Thoracic aorta (tissue), 2 donors: ENCODE results near the gene CDKL1. TPM values are rescaled to one million over a fixed set of nuclear protein-coding genes. Genes with fewer than 3 reads are reported as not detected.
A peak's percentile ranks its signal among the peaks of the same experiment; 100 is the strongest.

Experiments used
- ATAC-seq: fragments of 150-250 bp; one replicate; pipeline ENCODE4 v1.8.0; 2017; ENCODE audit warnings: low read depth; ENCODE audit not compliant: insufficient number of reproducible peaks, low FRiP score
- DNase-seq: peaks from one replicate; pipeline ENCODE4 v3.0.0-alpha.2; 2020; ENCODE audit warnings: low spot score
- H3K27ac ChIP-seq, 2 donors: fragments of 200-600 bp; sonication (generic); 1 replicate in 1 of 2; 2 replicates in 1 of 2; pipeline ENCODE4 v1.5.1; 2016; ENCODE audit warnings: mild to moderate bottlenecking in 2 of 2, moderate library complexity in 2 of 2
- H3K27me3 ChIP-seq: fragments of 200-600 bp; sonication (generic); replicated peaks from 2 replicates; pipeline ENCODE4 v1.6.0; 2016; ENCODE audit warnings: mild to moderate bottlenecking; ENCODE audit not compliant: insufficient read depth
- H3K36me3 ChIP-seq: fragments of 200-600 bp; sonication (generic); one replicate; pipeline ENCODE4 v1.5.1; 2016
- H3K4me1 ChIP-seq, 2 donors: fragments of 200-600 bp; sonication (generic); 1 replicate in 1 of 2; 2 replicates in 1 of 2; pipeline versions ENCODE4 v1.5.1 to v1.6.0; 2016; ENCODE audit warnings: low read depth in 2 of 2, mild to moderate bottlenecking in 1 of 2; ENCODE audit not compliant: control insufficient read depth in 1 of 2
- H3K4me3 ChIP-seq: fragments of 200-600 bp; sonication (generic); 2 replicates; pipeline ENCODE4 v1.5.1; 2016; ENCODE audit warnings: mild to moderate bottlenecking
- H3K9me3 ChIP-seq: fragments of 200-600 bp; sonication (generic); 2 replicates; pipeline ENCODE4 v1.5.1; 2016
- CTCF ChIP-seq: fragments of 200-600 bp; sonication (generic); IDR thresholded peaks from one replicate; pipeline ENCODE4 v1.5.1; 2019; ENCODE audit warnings: antibody characterized with exemption
- total RNA-seq, 2 donors: library from RNA; depleted of rRNA; stranded (reverse); fragments of >200 nt; gene quantifications; one replicate each; pipeline versions ENCODE4 v1.1.0 to v1.2.3, GENCODE V29; 2016

The CDKL1 gene
- total RNA-seq, 2 donors from 2014 or later, result 2.8 to 8.1 TPM

DNA sequence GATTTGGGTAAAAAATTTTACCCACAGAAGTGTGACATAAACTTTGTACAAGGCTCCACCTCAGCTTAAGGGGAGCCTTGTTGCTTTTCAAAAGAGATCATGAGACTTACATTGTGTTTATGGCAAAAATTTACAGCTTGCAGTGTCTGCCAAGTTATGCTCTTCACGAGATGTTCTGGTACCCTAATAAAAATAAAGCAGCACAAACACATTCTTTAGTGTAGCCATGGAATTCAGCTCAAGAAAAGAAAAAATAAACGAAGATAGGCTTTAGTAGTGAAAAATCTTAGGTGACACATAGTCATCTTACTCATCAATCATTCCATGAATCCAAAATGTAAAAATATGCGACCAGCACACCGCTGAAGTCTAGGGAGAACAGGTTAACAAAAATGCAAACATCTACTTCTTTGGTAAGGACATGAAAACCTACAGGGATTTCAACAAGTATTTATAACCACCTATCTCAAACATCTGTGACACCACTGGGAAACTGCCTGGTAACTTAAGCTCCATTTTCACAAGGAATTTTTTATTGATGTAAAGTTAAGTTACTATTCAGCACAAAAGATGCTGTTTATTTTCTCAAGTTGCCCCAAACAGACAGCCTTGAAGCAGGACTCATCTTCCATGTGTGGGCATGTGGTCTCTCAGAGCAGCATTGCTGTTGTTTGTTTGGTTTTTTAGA is 51.7 kb downstream of the CDKL1 start:
- H3K27ac ChIP-seq, result no peak overlapping the region
- no peaks in the 10 kb centered on the region for H3K27me3 ChIP-seq
- peaks cover 5 to 16% of the 10 kb centered on the region in 2 donors for H3K4me1 ChIP-seq
- ATAC-seq (no peak), DNase-seq (no peak)
- TF ChIP-seq CTCF, result no peak
- no peak overlapping the region for H3K4me3 ChIP-seq
- no peaks in the 10 kb centered on the region for H3K9me3 ChIP-seq
- H3K36me3 ChIP-seq, result no peaks in the 10 kb centered on the region

GRCh38 chr14:50344116-50344775 is 52.4 kb downstream of the CDKL1 start:
- DNase-seq (no peak), ATAC-seq (no peak)
- H3K4me3 ChIP-seq, result no peak overlapping the region
- no peaks in the 10 kb centered on the region for H3K27me3 ChIP-seq
- TF ChIP-seq CTCF, result no peak
- H3K9me3 ChIP-seq, result no peaks in the 10 kb centered on the region
- H3K4me1 ChIP-seq, result peaks cover 5 to 16% of the 10 kb centered on the region in 2 donors
- no peak overlapping the region for H3K27ac ChIP-seq
- H3K36me3 ChIP-seq, result no peaks in the 10 kb centered on the region

GRCh38 chr14:50343434-50343833 is 53.2 kb downstream of the CDKL1 start:
- no peak overlapping the region for H3K27ac ChIP-seq
- H3K4me1 ChIP-seq, result peaks cover 5 to 16% of the 10 kb centered on the region in 2 donors

DNA sequence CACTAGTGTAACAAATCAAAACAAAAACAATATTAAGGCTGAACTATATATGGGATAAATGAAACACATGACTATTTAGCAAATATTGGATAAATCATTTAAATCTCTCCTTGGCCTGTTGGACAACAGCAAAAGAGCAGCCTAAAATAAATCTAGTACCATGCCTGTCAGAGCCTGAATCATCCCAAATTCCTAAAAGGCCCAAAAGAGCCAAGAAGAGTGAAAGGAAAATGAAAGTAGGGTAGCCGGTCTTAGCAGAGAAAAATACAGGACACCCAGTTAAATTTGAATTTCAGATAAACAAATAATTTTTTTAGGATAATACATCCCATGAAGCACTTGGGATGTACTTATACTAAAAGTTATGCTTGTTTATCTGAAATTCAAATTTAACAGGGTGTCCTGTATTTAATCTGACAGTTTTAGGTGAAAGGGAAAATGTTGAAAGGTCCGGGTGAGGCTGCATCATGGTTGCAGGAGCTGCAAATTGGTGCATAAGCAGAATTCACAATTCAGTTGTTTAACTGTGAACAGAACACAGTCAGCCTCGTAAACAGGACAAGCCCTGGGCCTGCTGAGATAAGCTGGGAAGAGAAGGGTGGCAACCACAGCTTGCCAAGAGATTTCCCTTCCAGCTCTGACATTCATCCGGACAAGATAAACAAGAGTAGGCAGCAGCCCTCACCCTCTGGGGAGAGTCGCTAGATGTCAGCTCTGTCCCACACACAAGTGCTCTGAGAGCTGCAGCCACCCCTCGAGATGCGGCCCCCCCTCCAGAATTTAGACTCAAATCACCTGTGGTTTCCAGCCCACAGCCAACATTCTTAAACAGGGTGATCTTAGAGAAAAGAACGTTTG is 54.2 kb downstream of the CDKL1 start:
- Histone ChIP-seq H3K36me3 (no peaks in the 10 kb centered on the region), H3K27me3 (no peaks in the 10 kb centered on the region), H3K4me1 (peaks cover 5 to 16% of the 10 kb centered on the region in 2 donors), H3K27ac (no peak overlapping the region), H3K9me3 (no peaks in the 10 kb centered on the region), H3K4me3 (peak overlapping the region; percentile 54)
- DNase-seq (no peak), ATAC-seq (no peak)
- TF ChIP-seq CTCF, result no peak

More at GRCh38 chr14:50343434-50343833, 53.2 kb downstream of the CDKL1 start:
- no peak for TF ChIP-seq CTCF
- Histone ChIP-seq H3K9me3 (no peaks in the 10 kb centered on the region), H3K4me3 (no peak overlapping the region), H3K36me3 (no peaks in the 10 kb centered on the region), H3K27me3 (no peaks in the 10 kb centered on the region)
- ATAC-seq (no peak), DNase-seq (no peak)

DNA sequence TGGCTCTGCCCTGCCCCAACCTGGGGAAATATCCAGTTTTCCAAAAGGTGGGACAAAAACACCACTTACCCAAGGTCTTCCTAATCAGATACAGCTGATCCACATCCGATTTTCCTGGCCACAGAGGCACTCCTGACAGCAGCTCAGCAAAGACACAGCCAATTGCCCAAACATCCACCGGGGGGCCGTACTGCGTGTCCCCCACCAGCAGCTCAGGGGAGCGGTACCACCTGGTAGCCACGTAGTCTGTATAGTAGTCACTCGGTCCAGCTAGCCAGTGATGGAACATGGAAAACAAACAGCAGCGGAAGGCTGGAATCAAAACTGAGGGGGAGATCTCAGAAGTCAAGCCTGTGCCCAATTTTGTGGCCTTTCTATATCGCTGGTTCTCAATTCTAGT is 55.7 kb downstream of the CDKL1 start:
- Histone ChIP-seq H3K4me3 (no peak overlapping the region), H3K9me3 (no peaks in the 10 kb centered on the region), H3K36me3 (no peaks in the 10 kb centered on the region), H3K27ac (no peak overlapping the region), H3K4me1 (peaks cover 10 to 20% of the 10 kb centered on the region in 2 donors), H3K27me3 (no peaks in the 10 kb centered on the region)
- TF ChIP-seq CTCF, result no peak
- ATAC-seq (no peak), DNase-seq (no peak)
